ENCODE data around the gene CREB3L2.
"Not testable (repeated sequence)": the region's sequence is repeated elsewhere in the genome, so short reads cannot be mapped to it uniquely, and the experiment has no call there.

CREB3L2 gene

DNA sequence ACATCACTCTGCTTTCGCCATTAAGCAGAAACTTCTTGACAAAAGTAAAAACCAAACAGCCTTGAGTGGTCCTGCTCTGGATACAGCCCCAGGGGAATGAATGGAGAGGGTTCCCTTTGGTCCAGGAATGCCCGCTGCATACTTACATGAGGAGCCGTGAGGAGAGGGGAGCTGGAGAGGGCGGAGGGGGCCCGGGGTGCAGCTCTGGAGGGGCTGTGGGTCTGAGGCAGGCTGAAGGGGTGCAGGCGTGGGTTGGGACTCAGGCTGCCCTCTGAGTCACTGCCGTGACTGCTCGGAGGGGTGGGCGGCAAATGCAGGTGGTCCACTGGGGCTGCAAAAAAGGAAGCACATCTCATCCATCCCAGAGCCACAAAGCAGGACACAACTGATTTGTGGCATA is 93.8 kb downstream of the CREB3L2 start:
- H3K9me3 ChIP-seq (ENCODE audit: control insufficient read depth in 1 of 2, low read length in 2 of 2): no peaks in the 10 kb centered on the region
- H3K27me3 ChIP-seq (ENCODE audit: low read depth, low read length): no peaks in the 10 kb centered on the region
- no peak overlapping the region for H3K27ac ChIP-seq (ENCODE audit: low read length)
- H3K4me1 ChIP-seq (ENCODE audit: control insufficient read depth in 1 of 2, insufficient read depth in 2 of 2, low read length in 2 of 2): peaks cover 8 to 14% of the 10 kb centered on the region in 2 donors
- no peak overlapping the region for H3K4me3 ChIP-seq (ENCODE audit: low read depth in 1 of 2, low read length in 2 of 2)
- peaks cover 42 to 50% of the 10 kb centered on the region in 2 donors for H3K36me3 ChIP-seq (ENCODE audit: control insufficient read depth in 1 of 2, insufficient read depth in 2 of 2, low read length in 2 of 2)

DNA sequence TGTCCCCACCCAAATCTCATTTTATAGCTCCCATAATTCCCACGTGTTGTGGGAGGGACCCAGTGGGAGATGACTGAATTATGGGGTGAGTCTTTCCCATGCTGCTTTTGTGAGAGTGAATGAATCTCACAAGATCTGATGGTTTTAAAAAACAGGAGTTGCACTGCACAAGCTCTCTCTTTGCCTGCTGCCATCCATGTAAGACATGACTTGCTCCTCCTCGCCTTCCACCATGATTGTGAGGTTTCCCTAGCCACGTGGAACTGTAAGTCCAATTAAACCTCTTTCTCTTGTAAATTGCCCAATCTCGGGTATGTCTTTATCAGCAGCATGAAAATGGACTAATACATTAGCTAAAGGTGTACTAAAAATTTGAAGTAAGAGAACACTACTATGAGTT is 95.2 kb downstream of the CREB3L2 start:
- H3K9me3 ChIP-seq (ENCODE audit: control insufficient read depth in 1 of 2, low read length in 2 of 2); H3K4me3 ChIP-seq (ENCODE audit: low read depth in 1 of 2, low read length in 2 of 2); H3K27ac ChIP-seq (ENCODE audit: low read length); H3K27me3 ChIP-seq (ENCODE audit: low read depth, low read length): not testable (repeated sequence)
- H3K4me1 ChIP-seq (ENCODE audit: control insufficient read depth in 1 of 2, insufficient read depth in 2 of 2, low read length in 2 of 2): peaks cover 8 to 14% of the 10 kb centered on the region in 2 donors
- H3K36me3 ChIP-seq (ENCODE audit: control insufficient read depth in 1 of 2, insufficient read depth in 2 of 2, low read length in 2 of 2): peaks cover 37 to 40% of the 10 kb centered on the region in 2 donors

GRCh38 chr7:137904833-137905232 is 97.1 kb downstream of the CREB3L2 start:
- no peak overlapping the region for H3K27ac ChIP-seq (ENCODE audit: low read length)
- peaks cover 8 to 14% of the 10 kb centered on the region in 2 donors for H3K4me1 ChIP-seq (ENCODE audit: control insufficient read depth in 1 of 2, insufficient read depth in 2 of 2, low read length in 2 of 2)
- H3K27me3 ChIP-seq (ENCODE audit: low read depth, low read length): no peaks in the 10 kb centered on the region
- peaks cover 42 to 44% of the 10 kb centered on the region in 2 donors for H3K36me3 ChIP-seq (ENCODE audit: control insufficient read depth in 1 of 2, insufficient read depth in 2 of 2, low read length in 2 of 2)
- no peak overlapping the region for H3K4me3 ChIP-seq (ENCODE audit: low read depth in 1 of 2, low read length in 2 of 2)
- H3K9me3 ChIP-seq (ENCODE audit: control insufficient read depth in 1 of 2, low read length in 2 of 2): no peaks in the 10 kb centered on the region

DNA sequence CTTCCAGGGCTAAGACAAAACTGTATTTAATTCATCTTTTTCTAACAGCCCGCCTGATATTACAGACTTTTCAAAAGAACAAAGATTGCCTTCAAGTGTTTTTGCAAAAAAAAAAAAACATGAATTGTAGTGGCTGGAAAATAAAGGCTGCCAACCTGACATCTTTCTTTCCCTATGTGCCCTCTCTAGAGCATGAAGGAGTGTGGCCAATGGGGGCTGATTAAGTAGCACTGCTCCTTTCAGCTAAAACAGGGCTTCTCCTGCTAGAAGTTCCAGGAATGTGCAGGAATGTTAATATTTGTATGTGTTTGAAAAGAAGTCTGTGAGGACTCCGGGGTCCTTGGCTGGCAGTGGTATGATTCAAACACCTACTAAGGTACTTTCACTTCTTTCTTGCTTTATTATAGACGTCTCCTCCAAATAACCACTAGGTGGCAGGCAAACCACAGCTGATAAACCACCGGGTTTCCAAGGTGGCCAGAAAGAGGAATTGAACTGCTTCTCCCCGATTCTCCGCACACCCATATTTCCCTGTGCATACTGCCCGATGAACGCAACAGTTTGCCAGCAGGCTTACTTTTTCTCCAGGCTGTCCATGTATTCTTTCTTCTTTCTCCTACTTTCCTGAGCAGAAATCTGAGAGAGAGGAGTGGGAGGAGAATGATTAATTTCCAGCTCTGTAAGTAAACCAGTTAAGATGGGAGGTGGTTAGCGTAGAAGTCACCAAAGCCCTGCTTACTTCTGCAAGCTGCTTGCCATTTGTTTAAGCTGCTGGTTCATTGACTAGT is 98.3 kb downstream of the CREB3L2 start:
- H3K9me3 ChIP-seq (ENCODE audit: control insufficient read depth in 1 of 2, low read length in 2 of 2): no peaks in the 10 kb centered on the region
- no peaks in the 10 kb centered on the region for H3K27me3 ChIP-seq (ENCODE audit: low read depth, low read length)
- peaks cover 39 to 46% of the 10 kb centered on the region in 2 donors for H3K36me3 ChIP-seq (ENCODE audit: control insufficient read depth in 1 of 2, insufficient read depth in 2 of 2, low read length in 2 of 2)
- H3K4me3 ChIP-seq (ENCODE audit: low read depth in 1 of 2, low read length in 2 of 2): no peak overlapping the region
- peak overlapping the region; percentile 20 for H3K27ac ChIP-seq (ENCODE audit: low read length)
- H3K4me1 ChIP-seq (ENCODE audit: control insufficient read depth in 1 of 2, insufficient read depth in 2 of 2, low read length in 2 of 2): peaks cover 13 to 25% of the 10 kb centered on the region in 2 donors

DNA sequence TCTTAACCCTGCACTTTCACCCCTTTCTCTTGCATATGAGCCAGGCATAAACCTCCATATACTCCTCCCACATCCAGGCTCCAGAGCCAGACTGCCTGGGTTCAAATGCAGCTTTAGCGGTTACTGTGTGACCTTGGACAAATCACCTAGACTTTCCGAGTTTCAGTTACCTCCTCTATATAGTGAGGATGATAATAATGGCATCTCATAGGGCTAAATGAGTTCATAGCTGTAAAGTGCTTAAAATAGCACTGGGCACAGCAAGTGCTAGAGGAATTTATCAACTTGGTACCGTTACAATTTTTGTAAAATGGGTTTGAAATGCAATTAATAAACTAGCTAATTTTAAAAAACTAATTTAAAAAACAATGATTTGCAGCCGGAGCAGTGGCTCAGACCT is 101.7 kb downstream of the CREB3L2 start:
- H3K9me3 ChIP-seq (ENCODE audit: control insufficient read depth in 1 of 2, low read length in 2 of 2): no peaks in the 10 kb centered on the region
- H3K4me3 ChIP-seq (ENCODE audit: low read depth in 1 of 2, low read length in 2 of 2): no peak overlapping the region
- no peaks in the 10 kb centered on the region for H3K27me3 ChIP-seq (ENCODE audit: low read depth, low read length)
- H3K4me1 ChIP-seq (ENCODE audit: control insufficient read depth in 1 of 2, insufficient read depth in 2 of 2, low read length in 2 of 2): peaks cover 13 to 27% of the 10 kb centered on the region in 2 donors
- peaks cover 31 to 33% of the 10 kb centered on the region in 2 donors for H3K36me3 ChIP-seq (ENCODE audit: control insufficient read depth in 1 of 2, insufficient read depth in 2 of 2, low read length in 2 of 2)
- no peak overlapping the region for H3K27ac ChIP-seq (ENCODE audit: low read length)

GRCh38 chr7:137898839-137899721 is 102.8 kb downstream of the CREB3L2 start:
- Histone ChIP-seq H3K9me3 (ENCODE audit: control insufficient read depth in 1 of 2, low read length in 2 of 2) (no peaks in the 10 kb centered on the region), H3K4me3 (ENCODE audit: low read depth in 1 of 2, low read length in 2 of 2) (no peak overlapping the region), H3K4me1 (ENCODE audit: control insufficient read depth in 1 of 2, insufficient read depth in 2 of 2, low read length in 2 of 2) (peaks cover 13 to 21% of the 10 kb centered on the region in 2 donors), H3K36me3 (ENCODE audit: control insufficient read depth in 1 of 2, insufficient read depth in 2 of 2, low read length in 2 of 2) (peaks cover 41 to 42% of the 10 kb centered on the region in 2 donors), H3K27me3 (ENCODE audit: low read depth, low read length) (no peaks in the 10 kb centered on the region), H3K27ac (ENCODE audit: low read length) (peak overlapping the region; percentile 11)

DNA sequence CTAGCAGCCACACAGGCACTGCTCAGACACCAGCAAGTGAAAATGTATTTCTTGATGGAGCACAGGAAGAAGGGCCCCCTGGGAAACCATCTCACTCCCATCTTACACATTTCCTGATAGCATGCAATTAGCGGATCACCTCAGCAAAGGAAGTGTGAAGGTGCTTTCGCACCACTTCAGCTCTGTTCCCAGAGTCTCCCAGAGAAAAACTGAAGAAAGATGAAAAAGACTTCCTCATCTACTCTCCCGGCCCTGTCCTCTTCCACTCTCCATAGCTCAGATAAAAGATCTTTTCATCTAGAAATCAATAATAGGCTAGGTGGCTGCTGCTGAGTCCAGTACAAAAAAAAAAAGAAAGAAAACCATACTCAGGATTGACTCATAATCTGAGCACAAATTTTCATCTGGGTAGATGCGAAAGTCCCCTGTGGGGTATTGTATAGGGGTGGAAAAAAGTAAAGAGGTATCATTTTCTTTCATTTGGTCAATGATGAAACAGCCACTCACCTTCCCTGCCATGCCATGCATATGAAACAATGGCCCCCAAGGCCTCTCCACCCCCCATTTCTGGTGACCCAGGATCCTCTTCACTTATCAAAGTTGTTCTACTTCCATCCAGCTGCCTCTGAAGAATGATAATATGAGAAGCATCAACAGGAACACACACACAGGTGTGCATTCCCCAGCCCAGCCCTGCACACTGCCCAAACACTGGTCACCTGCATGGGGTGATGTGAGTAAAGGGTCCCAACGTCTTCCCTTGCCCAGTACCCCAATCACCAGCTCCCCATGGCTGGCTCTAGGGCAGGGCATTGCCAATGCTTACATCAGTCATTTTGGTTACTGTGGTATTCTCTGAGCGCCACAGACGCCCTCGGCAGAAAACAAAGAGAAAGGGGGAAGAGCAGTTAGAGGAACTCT is 106.3 kb downstream of the CREB3L2 start:
- Histone ChIP-seq H3K4me1 (ENCODE audit: control insufficient read depth in 1 of 2, insufficient read depth in 2 of 2, low read length in 2 of 2) (peaks cover 4 to 12% of the 10 kb centered on the region in 2 donors), H3K36me3 (ENCODE audit: control insufficient read depth in 1 of 2, insufficient read depth in 2 of 2, low read length in 2 of 2) (peaks cover 35 to 40% of the 10 kb centered on the region in 2 donors)

GRCh38 chr7:137893143-137893742 is 108.6 kb downstream of the CREB3L2 start:
- no peaks in the 10 kb centered on the region for H3K4me1 ChIP-seq (ENCODE audit: control insufficient read depth in 1 of 2, insufficient read depth in 2 of 2, low read length in 2 of 2)
- H3K36me3 ChIP-seq (ENCODE audit: control insufficient read depth in 1 of 2, insufficient read depth in 2 of 2, low read length in 2 of 2): peaks cover 28 to 35% of the 10 kb centered on the region in 2 donors
- no peaks in the 10 kb centered on the region for H3K9me3 ChIP-seq (ENCODE audit: control insufficient read depth in 1 of 2, low read length in 2 of 2)
- H3K27ac ChIP-seq (ENCODE audit: low read length): no peak overlapping the region
- H3K4me3 ChIP-seq (ENCODE audit: low read depth in 1 of 2, low read length in 2 of 2): no peak overlapping the region
- H3K27me3 ChIP-seq (ENCODE audit: low read depth, low read length): no peaks in the 10 kb centered on the region

More for the DNA sequence above, 106.3 kb downstream of the CREB3L2 start:
- Histone ChIP-seq H3K9me3 (ENCODE audit: control insufficient read depth in 1 of 2, low read length in 2 of 2) (no peaks in the 10 kb centered on the region), H3K4me3 (ENCODE audit: low read depth in 1 of 2, low read length in 2 of 2) (no peak overlapping the region), H3K27me3 (ENCODE audit: low read depth, low read length) (no peaks in the 10 kb centered on the region), H3K27ac (ENCODE audit: low read length) (no peak overlapping the region)

- Histone ChIP-seq H3K4me1 (ENCODE audit: control insufficient read depth in 1 of 2, insufficient read depth in 2 of 2, low read length in 2 of 2) (no peaks in the 10 kb centered on the region), H3K36me3 (ENCODE audit: control insufficient read depth in 1 of 2, insufficient read depth in 2 of 2, low read length in 2 of 2) (peaks cover 27 to 34% of the 10 kb centered on the region in 2 donors), H3K27ac (ENCODE audit: low read length) (no peak overlapping the region)
Observed at GRCh38 chr7:137891016-137891655, 110.8 kb downstream of the CREB3L2 start.

DNA sequence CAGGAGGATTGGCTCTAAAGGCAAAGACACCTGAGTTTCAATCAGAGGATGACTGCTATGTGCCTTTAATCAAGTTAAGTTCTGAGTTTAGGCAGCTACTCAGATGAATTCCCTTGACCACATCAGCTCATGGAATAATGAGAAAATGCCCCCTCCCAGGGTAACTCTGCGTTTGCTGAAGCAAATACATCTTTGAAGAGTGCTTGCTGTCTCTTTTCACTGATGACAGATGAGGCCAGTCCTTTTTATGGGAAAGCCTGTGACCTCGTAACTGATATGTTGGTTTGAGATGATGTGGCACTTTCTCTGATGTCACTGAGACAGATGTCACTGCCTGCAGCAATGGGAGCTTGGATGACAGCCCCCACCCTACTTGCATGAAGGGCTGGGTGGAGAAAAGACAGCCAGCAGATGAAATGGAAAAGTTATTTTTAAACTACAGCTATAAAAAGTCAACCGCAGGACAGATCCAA is 111.4 kb downstream of the CREB3L2 start:
- Histone ChIP-seq H3K9me3 (ENCODE audit: control insufficient read depth in 1 of 2, low read length in 2 of 2) (no peaks in the 10 kb centered on the region), H3K27ac (ENCODE audit: low read length) (no peak overlapping the region), H3K4me3 (ENCODE audit: low read depth in 1 of 2, low read length in 2 of 2) (no peak overlapping the region), H3K4me1 (ENCODE audit: control insufficient read depth in 1 of 2, insufficient read depth in 2 of 2, low read length in 2 of 2) (no peaks in the 10 kb centered on the region), H3K27me3 (ENCODE audit: low read depth, low read length) (no peaks in the 10 kb centered on the region), H3K36me3 (ENCODE audit: control insufficient read depth in 1 of 2, insufficient read depth in 2 of 2, low read length in 2 of 2) (peaks cover 21 to 30% of the 10 kb centered on the region in 2 donors)

More at GRCh38 chr7:137891016-137891655, 110.8 kb downstream of the CREB3L2 start:
- no peaks in the 10 kb centered on the region for H3K27me3 ChIP-seq (ENCODE audit: low read depth, low read length)
- H3K9me3 ChIP-seq (ENCODE audit: control insufficient read depth in 1 of 2, low read length in 2 of 2): no peaks in the 10 kb centered on the region
- no peak overlapping the region for H3K4me3 ChIP-seq (ENCODE audit: low read depth in 1 of 2, low read length in 2 of 2)
